Skeletal muscle satellite cell (primary cell): ENCODE data around the gene COA1.
"Not testable (repeated sequence)": the region's sequence is repeated elsewhere in the genome, so short reads cannot be mapped to it uniquely, and the experiment has no call there.

Experiments used
- H3K27me3 ChIP-seq: 2 replicates; pipeline ENCODE4 v1.7.0; 2013; ENCODE audit warnings: low read length; ENCODE audit not compliant: control insufficient read depth, insufficient read depth
- H3K36me3 ChIP-seq: 2 replicates; pipeline ENCODE4 v1.7.0; 2013; ENCODE audit warnings: mild to moderate bottlenecking, control low read depth, low read length; ENCODE audit not compliant: insufficient read depth
- H3K4me1 ChIP-seq: 2 replicates; pipeline ENCODE4 v1.7.0; 2013; ENCODE audit warnings: low read length; ENCODE audit not compliant: control insufficient read depth, insufficient read depth
- H3K4me2 ChIP-seq: 2 replicates; pipeline ENCODE4 v1.7.0; 2013; ENCODE audit warnings: mild to moderate bottlenecking, low read length
- H3K4me3 ChIP-seq: 2 replicates; pipeline ENCODE4 v1.7.0; 2013; ENCODE audit warnings: low read length
- H3K9ac ChIP-seq: 2 replicates; pipeline ENCODE4 v1.7.0; 2013; ENCODE audit warnings: mild to moderate bottlenecking, low read depth, low read length, moderate library complexity
- H3K9me3 ChIP-seq: replicated peaks from 2 replicates; pipeline ENCODE4 v1.7.0; 2013; ENCODE audit warnings: mild to moderate bottlenecking, control low read depth, low read length

Gene COA1

GRCh38 chr7:43616977-43617376 is 112.3 kb downstream of the COA1 start:
- H3K4me1 ChIP-seq = peaks cover 44% of the 10 kb centered on the region
- no peak overlapping the region for H3K4me3 ChIP-seq
- H3K9ac ChIP-seq = no peak overlapping the region
- H3K27me3 ChIP-seq = no peaks in the 10 kb centered on the region
- H3K9me3 ChIP-seq = no peaks in the 10 kb centered on the region
- no peak overlapping the region for H3K4me2 ChIP-seq
- H3K36me3 ChIP-seq = peaks cover 60% of the 10 kb centered on the region

DNA sequence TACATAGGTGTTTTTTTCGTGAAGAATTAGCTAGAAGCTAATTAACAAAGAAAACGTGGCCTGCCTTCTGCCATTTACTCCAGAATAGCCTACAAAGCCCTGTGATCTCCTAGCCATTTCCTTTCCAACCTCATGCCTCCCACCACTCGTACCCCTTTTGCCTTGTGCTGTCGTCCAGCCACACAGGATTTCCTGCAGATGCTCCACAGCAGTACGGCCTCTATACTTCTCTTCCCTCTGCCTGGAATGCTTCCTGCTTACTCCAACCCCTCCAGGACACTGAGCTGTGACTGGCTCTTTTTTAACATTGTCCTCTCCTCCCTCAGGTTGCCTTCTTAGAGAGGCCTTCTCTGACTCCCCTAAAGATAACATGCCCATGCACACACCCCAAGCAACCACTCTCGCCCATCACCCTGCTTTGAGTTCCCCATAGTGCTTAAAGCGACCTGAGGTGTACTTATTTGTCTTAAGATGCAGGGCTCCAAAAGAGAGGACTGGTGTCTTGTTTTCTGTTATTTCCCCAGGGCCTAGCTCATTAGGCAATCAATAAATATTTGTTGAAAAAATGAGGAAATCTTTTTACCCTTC is 113.7 kb downstream of the COA1 start:
- Histone ChIP-seq H3K4me1 (peaks cover 43% of the 10 kb centered on the region), H3K27me3 (no peaks in the 10 kb centered on the region), H3K9ac (no peak overlapping the region), H3K36me3 (peaks cover 56% of the 10 kb centered on the region), H3K9me3 (no peaks in the 10 kb centered on the region), H3K4me3 (no peak overlapping the region), H3K4me2 (no peak overlapping the region)

- Histone ChIP-seq H3K4me2 (peak overlapping the region; percentile 53), H3K27me3 (no peaks in the 10 kb centered on the region), H3K4me1 (peaks cover 23% of the 10 kb centered on the region), H3K36me3 (peaks cover 58% of the 10 kb centered on the region), H3K9ac (peak overlapping the region; percentile 33), H3K9me3 (no peaks in the 10 kb centered on the region), H3K4me3 (no peak overlapping the region)
Measured at GRCh38 chr7:43612599-43613589, 116.4 kb downstream of the COA1 start.

- peaks cover 60% of the 10 kb centered on the region for H3K36me3 ChIP-seq
- no peaks in the 10 kb centered on the region for H3K9me3 ChIP-seq
- H3K9ac ChIP-seq = no peak overlapping the region
- peaks cover 23% of the 10 kb centered on the region for H3K4me1 ChIP-seq
- no peak overlapping the region for H3K4me3 ChIP-seq
- H3K27me3 ChIP-seq = no peaks in the 10 kb centered on the region
- peak overlapping the region; percentile 53 for H3K4me2 ChIP-seq
Measured at GRCh38 chr7:43612128-43612527, 117.2 kb downstream of the COA1 start.

- Histone ChIP-seq H3K4me2 (no peak overlapping the region), H3K9ac (no peak overlapping the region), H3K27me3 (no peaks in the 10 kb centered on the region), H3K4me1 (peaks cover 23% of the 10 kb centered on the region), H3K9me3 (no peaks in the 10 kb centered on the region), H3K36me3 (peaks cover 51% of the 10 kb centered on the region), H3K4me3 (no peak overlapping the region)
Measured at GRCh38 chr7:43609097-43609496, 120.2 kb downstream of the COA1 start.

GRCh38 chr7:43604251-43604650 is 125.1 kb downstream of the COA1 start:
- Histone ChIP-seq H3K27me3 (no peaks in the 10 kb centered on the region), H3K4me3 (no peak overlapping the region), H3K4me2 (no peak overlapping the region), H3K9me3 (no peaks in the 10 kb centered on the region), H3K36me3 (peaks cover 76% of the 10 kb centered on the region), H3K4me1 (no peaks in the 10 kb centered on the region), H3K9ac (no peak overlapping the region)

DNA sequence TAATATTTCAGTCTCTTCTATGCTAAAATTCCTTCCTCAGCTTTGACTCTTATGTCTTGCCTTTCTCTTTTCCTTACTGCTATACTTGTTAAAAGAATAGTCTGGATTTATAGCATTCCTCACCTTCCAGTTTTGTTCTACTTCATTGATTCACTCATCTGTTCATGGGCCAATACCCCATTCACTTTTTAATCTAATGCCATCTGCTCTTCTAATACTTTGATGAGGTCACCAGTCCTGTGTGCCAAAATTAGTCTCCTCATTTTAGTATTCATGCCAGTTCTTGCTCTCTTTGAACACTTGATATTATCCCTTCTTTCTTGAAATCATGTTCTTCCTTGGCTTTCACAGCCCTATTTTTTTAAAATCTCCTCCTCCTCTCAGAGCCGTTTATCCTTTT is 127.1 kb downstream of the COA1 start:
- Histone ChIP-seq H3K9ac (no peak overlapping the region), H3K9me3 (no peaks in the 10 kb centered on the region), H3K4me1 (no peaks in the 10 kb centered on the region), H3K4me2 (no peak overlapping the region), H3K27me3 (no peaks in the 10 kb centered on the region), H3K4me3 (no peak overlapping the region), H3K36me3 (peaks cover 77% of the 10 kb centered on the region)

DNA sequence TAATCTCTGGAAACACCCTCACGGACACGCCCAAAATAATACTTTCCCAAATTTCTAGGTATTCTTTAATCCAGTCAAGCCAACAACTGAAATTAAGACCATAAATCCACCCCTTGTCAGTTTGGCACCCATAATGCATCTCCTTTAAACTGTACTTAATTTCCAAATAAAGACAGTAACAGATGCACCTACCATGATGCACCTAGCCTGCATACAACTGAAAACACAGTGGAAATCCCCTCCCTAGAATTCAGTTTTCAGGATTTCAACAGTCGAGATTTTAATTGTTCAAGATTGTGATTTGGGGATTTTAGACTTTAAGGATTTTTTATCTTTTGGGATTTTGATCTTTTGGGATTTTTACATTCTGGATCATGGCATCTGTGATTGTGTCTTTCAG is 129.3 kb downstream of the COA1 start:
- no peak overlapping the region for H3K9ac ChIP-seq
- H3K36me3 ChIP-seq = peaks cover 84% of the 10 kb centered on the region
- H3K27me3 ChIP-seq = no peaks in the 10 kb centered on the region
- no peak overlapping the region for H3K4me2 ChIP-seq
- no peaks in the 10 kb centered on the region for H3K4me1 ChIP-seq
- H3K9me3 ChIP-seq = no peaks in the 10 kb centered on the region
- H3K4me3 ChIP-seq = no peak overlapping the region

- not testable (repeated sequence) for H3K9me3 ChIP-seq, H3K4me1 ChIP-seq, H3K4me2 ChIP-seq, H3K27me3 ChIP-seq, H3K4me3 ChIP-seq, H3K9ac ChIP-seq
- H3K36me3 ChIP-seq = peaks cover 48% of the 10 kb centered on the region
Measured at GRCh38 chr7:43596426-43596825, 132.9 kb downstream of the COA1 start.

- H3K9ac ChIP-seq = no peak overlapping the region
Measured at GRCh38 chr7:43594020-43594419, 135.3 kb downstream of the COA1 start.

DNA sequence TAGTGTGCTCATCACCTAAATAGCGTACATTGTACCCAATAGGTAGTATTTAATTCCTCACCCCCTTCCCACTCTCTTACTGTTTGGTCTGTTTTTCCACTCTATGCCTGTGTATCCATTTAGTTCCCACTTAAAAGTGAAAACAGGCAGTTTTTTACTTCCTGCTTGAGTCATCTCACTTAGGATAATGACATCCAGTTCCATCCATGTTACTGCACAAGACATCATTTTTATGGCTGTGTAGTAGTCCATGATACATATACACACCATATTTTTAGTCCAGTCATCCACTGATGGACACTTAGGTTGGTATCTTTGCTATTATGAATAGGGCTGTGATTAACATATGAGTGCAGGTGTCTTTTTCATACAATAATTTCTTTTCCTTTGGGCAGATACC is 136.3 kb downstream of the COA1 start:
- H3K4me3 ChIP-seq = no peak overlapping the region
- peaks cover 25% of the 10 kb centered on the region for H3K36me3 ChIP-seq
- no peak overlapping the region for H3K9ac ChIP-seq
- H3K4me1 ChIP-seq = peaks cover 10% of the 10 kb centered on the region
- H3K4me2 ChIP-seq = no peak overlapping the region
- H3K9me3 ChIP-seq = no peaks in the 10 kb centered on the region
- no peaks in the 10 kb centered on the region for H3K27me3 ChIP-seq

More at GRCh38 chr7:43594020-43594419, 135.3 kb downstream of the COA1 start:
- Histone ChIP-seq H3K4me3 (no peak overlapping the region), H3K27me3 (no peaks in the 10 kb centered on the region), H3K4me2 (no peak overlapping the region), H3K36me3 (peaks cover 32% of the 10 kb centered on the region), H3K9me3 (no peaks in the 10 kb centered on the region), H3K4me1 (peaks cover 10% of the 10 kb centered on the region)
